ENCODE results near the gene DAB1. TPM values are rescaled to one million over a fixed set of nuclear protein-coding genes. Genes with fewer than 3 reads are reported as not detected.

DAB1 gene
- total and polyA plus RNA-seq, 5 experiments from 2014 or later: 0.16 to 0.53 (median 0.42) TPM; not detected in 2

- POLR2A ChIA-PET: no interaction called here
- no peak overlapping the region for H3K27ac Mint-ChIP-seq
- no peak for ATAC-seq
- no peak overlapping the region for H3K4me3 Mint-ChIP-seq
- H3K9me3 Mint-ChIP-seq: peaks cover 0 to 3% (median 0%) of the 10 kb centered on the region in 9 donors
- H3K27me3 Mint-ChIP-seq: peaks cover 0 to 6% (median 0%) of the 10 kb centered on the region in 5 donors
- no peaks in the 10 kb centered on the region for H3K36me3 Mint-ChIP-seq
- H3K4me1 Mint-ChIP-seq: no peaks in the 10 kb centered on the region
- DNase-seq: no peak
Measured at GRCh38 chr1:57214951-57215575, 208.8 kb downstream of the DAB1 start.

GRCh38 chr1:57210881-57211280 is 213.0 kb downstream of the DAB1 start:
- Mint-ChIP-seq H3K27ac (no peak overlapping the region), H3K4me1 (no peaks in the 10 kb centered on the region), H3K4me3 (no peak overlapping the region), H3K27me3 (peaks cover 0 to 11% (median 1%) of the 10 kb centered on the region in 5 donors), H3K9me3 (peaks cover 0 to 2% (median 0%) of the 10 kb centered on the region in 9 donors), H3K36me3 (peaks cover 0 to 3% (median 0%) of the 10 kb centered on the region in 3 donors)
- ATAC-seq (no peak), DNase-seq (no peak)
- POLR2A ChIA-PET: no interaction called here

DNA sequence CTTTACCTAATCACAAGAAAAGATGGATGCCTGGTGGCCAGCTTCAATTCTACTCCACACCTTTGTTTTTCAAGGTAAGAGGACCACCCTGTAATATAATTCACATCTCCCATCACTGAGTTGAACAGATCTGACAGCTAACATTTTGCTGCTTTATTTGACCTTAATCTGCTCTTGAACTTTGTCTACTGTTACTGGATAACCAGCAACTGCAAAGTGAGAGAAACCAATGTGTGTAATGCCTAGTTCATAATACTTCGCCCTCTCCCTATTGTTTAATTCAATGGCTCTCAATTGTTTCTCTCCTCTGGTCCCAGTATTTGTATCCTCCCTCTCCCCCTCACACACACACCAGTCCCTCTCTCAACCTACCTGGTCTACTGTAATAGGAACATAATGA is 214.4 kb downstream of the DAB1 start:
- DNase-seq (no peak), ATAC-seq (no peak)
- no peak overlapping the region for H3K4me3 Mint-ChIP-seq
- H3K36me3 Mint-ChIP-seq: peaks cover 0 to 3% (median 0%) of the 10 kb centered on the region in 3 donors
- no peaks in the 10 kb centered on the region for H3K4me1 Mint-ChIP-seq
- H3K27me3 Mint-ChIP-seq: peaks cover 0 to 10% (median 1%) of the 10 kb centered on the region in 5 donors
- no peak overlapping the region for H3K27ac Mint-ChIP-seq
- POLR2A ChIA-PET: no interaction called here
- peaks cover 0 to 2% (median 0%) of the 10 kb centered on the region in 9 donors for H3K9me3 Mint-ChIP-seq

GRCh38 chr1:57208741-57209302 is 215.0 kb downstream of the DAB1 start:
- DNase-seq (no peak), ATAC-seq (no peak)
- H3K27me3 Mint-ChIP-seq: peaks cover 0 to 10% (median 1%) of the 10 kb centered on the region in 5 donors
- no peaks in the 10 kb centered on the region for H3K4me1 Mint-ChIP-seq
- peaks cover 0 to 2% (median 0%) of the 10 kb centered on the region in 9 donors for H3K9me3 Mint-ChIP-seq
- H3K27ac Mint-ChIP-seq: no peak overlapping the region
- POLR2A ChIA-PET: no interaction called here
- H3K36me3 Mint-ChIP-seq: peaks cover 0 to 3% (median 0%) of the 10 kb centered on the region in 3 donors
- no peak overlapping the region for H3K4me3 Mint-ChIP-seq

- Mint-ChIP-seq H3K36me3 (peaks cover 0 to 3% (median 0%) of the 10 kb centered on the region in 3 donors), H3K27me3 (peaks cover 0 to 9% (median 7%) of the 10 kb centered on the region in 5 donors), H3K9me3 (peaks cover 0 to 2% (median 0%) of the 10 kb centered on the region in 9 donors), H3K4me3 (no peak overlapping the region), H3K27ac (no peak overlapping the region), H3K4me1 (no peaks in the 10 kb centered on the region)
- DNase-seq: no peak
- POLR2A ChIA-PET: no interaction called here
- ATAC-seq: no peak
Measured at GRCh38 chr1:57206038-57206437, 217.8 kb downstream of the DAB1 start.

DNA sequence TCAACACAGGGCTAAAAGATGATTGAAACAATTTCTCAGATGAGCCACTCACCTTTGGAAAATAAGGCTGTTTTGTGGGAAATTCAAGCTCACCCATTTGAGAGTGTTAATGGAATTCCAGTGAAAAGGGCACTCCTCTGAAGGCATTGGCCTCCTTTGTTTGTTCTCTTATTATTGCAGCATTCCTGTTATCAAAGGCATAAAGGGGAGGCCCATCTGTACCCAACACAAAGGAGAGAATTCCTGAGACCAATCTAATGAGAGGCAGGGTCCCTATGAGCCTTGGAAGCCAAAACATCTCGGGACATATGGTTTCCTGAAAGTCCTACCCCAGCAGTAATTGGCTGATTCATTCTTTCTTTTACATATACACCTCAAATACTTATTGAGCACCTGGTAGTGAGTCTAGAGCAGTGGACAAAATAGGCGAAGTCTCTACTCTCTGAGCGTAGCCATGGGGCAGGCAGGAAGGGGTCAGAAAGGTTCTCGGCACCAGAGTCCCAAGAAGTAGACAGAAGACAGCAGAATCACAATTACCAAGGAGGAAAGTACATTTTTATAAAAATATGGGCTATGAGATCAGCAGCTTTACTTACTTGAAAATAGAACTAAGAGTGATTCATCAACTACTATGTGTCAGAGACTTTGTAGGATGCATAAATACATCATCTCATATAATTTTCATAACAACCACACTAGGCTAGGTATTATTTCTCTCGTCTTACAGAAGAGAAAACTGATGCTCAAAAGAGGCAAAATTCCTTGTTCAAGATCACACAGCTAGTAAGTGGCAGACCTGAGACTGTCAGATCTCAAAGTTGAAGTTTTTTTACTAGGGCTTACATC is 218.7 kb downstream of the DAB1 start:
- ATAC-seq: no peak
- POLR2A ChIA-PET: no interaction called here
- Mint-ChIP-seq H3K27me3 (peaks cover 0 to 10% (median 7%) of the 10 kb centered on the region in 5 donors), H3K4me1 (no peaks in the 10 kb centered on the region), H3K4me3 (no peak overlapping the region), H3K9me3 (peaks cover 0 to 2% (median 0%) of the 10 kb centered on the region in 9 donors), H3K36me3 (peaks cover 0 to 3% (median 0%) of the 10 kb centered on the region in 3 donors), H3K27ac (no peak overlapping the region)
- no peak for DNase-seq

GRCh38 chr1:57204091-57204490 is 219.8 kb downstream of the DAB1 start:
- Mint-ChIP-seq H3K9me3 (peaks cover 0 to 2% (median 0%) of the 10 kb centered on the region in 9 donors), H3K27me3 (peaks cover 0 to 10% (median 7%) of the 10 kb centered on the region in 5 donors), H3K4me3 (no peak overlapping the region), H3K36me3 (peaks cover 0 to 3% (median 0%) of the 10 kb centered on the region in 3 donors), H3K27ac (no peak overlapping the region), H3K4me1 (no peaks in the 10 kb centered on the region)
- ATAC-seq (no peak), DNase-seq (no peak)
- POLR2A ChIA-PET: no interaction called here

- DNase-seq (no peak), ATAC-seq (no peak)
- POLR2A ChIA-PET: no interaction called here
- Mint-ChIP-seq H3K27ac (no peak overlapping the region), H3K9me3 (peaks cover 0 to 3% (median 0%) of the 10 kb centered on the region in 9 donors), H3K27me3 (peaks cover 0 to 9% (median 7%) of the 10 kb centered on the region in 5 donors), H3K4me1 (no peaks in the 10 kb centered on the region), H3K4me3 (no peak overlapping the region), H3K36me3 (no peaks in the 10 kb centered on the region)
Measured at GRCh38 chr1:57202241-57202640, 221.6 kb downstream of the DAB1 start.

- ATAC-seq: no peak
Measured at GRCh38 chr1:57198912-57199311, 224.9 kb downstream of the DAB1 start.

DNA sequence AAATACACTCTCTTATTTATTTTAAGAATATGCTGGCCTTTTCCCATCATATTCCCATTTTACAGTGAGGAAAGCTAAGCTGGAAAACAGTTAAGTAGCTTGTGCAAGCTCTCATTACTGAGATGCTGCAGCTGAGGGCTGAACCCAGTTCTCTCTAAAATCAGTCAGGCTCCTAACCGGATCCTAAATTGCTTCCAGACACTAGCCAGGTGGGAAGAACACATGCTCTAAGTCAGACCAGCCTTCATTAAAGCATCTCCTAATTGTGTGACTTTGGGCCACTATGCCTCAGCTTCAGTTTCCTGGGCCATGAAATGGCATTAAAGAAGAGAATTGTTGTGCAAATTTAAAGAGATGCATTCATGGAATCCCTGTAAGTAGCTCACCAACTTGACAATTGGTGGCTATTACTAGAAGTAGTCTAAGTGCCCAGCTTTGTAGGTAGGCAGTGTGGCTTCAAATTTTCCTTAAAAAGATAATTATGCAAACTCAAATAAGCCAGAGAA is 228.4 kb downstream of the DAB1 start:
- Mint-ChIP-seq H3K27me3 (peaks cover 0 to 24% (median 6%) of the 10 kb centered on the region in 5 donors), H3K4me3 (no peak overlapping the region), H3K36me3 (no peaks in the 10 kb centered on the region), H3K9me3 (peaks cover 0 to 4% (median 0%) of the 10 kb centered on the region in 9 donors), H3K4me1 (no peaks in the 10 kb centered on the region), H3K27ac (no peak overlapping the region)
- ATAC-seq (no peak), DNase-seq (no peak)
- POLR2A ChIA-PET: no interaction called here

More at GRCh38 chr1:57198912-57199311, 224.9 kb downstream of the DAB1 start:
- Mint-ChIP-seq H3K27ac (no peak overlapping the region), H3K9me3 (peaks cover 0 to 3% (median 0%) of the 10 kb centered on the region in 9 donors), H3K4me3 (no peak overlapping the region), H3K27me3 (peaks cover 0 to 28% (median 7%) of the 10 kb centered on the region in 5 donors), H3K36me3 (no peaks in the 10 kb centered on the region), H3K4me1 (no peaks in the 10 kb centered on the region)
- DNase-seq: no peak
- POLR2A ChIA-PET: no interaction called here

- H3K27ac Mint-ChIP-seq: no peak overlapping the region
- ATAC-seq: no peak
Measured at GRCh38 chr1:57192222-57192621, 231.6 kb downstream of the DAB1 start.

GRCh38 chr1:57190898-57191297 is 233.0 kb downstream of the DAB1 start:
- Mint-ChIP-seq H3K27ac (no peak overlapping the region), H3K4me1 (no peaks in the 10 kb centered on the region), H3K9me3 (peaks cover 0 to 2% (median 0%) of the 10 kb centered on the region in 9 donors), H3K4me3 (no peak overlapping the region), H3K36me3 (no peaks in the 10 kb centered on the region), H3K27me3 (peaks cover 0 to 20% (median 6%) of the 10 kb centered on the region in 5 donors)
- ATAC-seq (no peak), DNase-seq (no peak)
- POLR2A ChIA-PET: no interaction called here

More at GRCh38 chr1:57192222-57192621, 231.6 kb downstream of the DAB1 start:
- DNase-seq: no peak
- Mint-ChIP-seq H3K36me3 (no peaks in the 10 kb centered on the region), H3K4me1 (no peaks in the 10 kb centered on the region), H3K9me3 (peaks cover 0 to 2% (median 0%) of the 10 kb centered on the region in 9 donors), H3K27me3 (peaks cover 0 to 24% (median 6%) of the 10 kb centered on the region in 5 donors), H3K4me3 (no peak overlapping the region)
- POLR2A ChIA-PET: no interaction called here

- no peak overlapping the region for H3K4me3 Mint-ChIP-seq
- ATAC-seq (no peak), DNase-seq (no peak)
- H3K4me1 Mint-ChIP-seq: no peaks in the 10 kb centered on the region
- no peaks in the 10 kb centered on the region for H3K36me3 Mint-ChIP-seq
- no peak overlapping the region for H3K27ac Mint-ChIP-seq
- H3K9me3 Mint-ChIP-seq: no peaks in the 10 kb centered on the region
- H3K27me3 Mint-ChIP-seq: peaks cover 0 to 3% (median 0%) of the 10 kb centered on the region in 5 donors
- POLR2A ChIA-PET: no interaction called here
Measured at GRCh38 chr1:57188168-57188567, 235.7 kb downstream of the DAB1 start.

All from naive thymus-derived CD8-positive, alpha-beta T cell (primary cell).